ENCODE results near the gene SHE. TPM values are rescaled to one million over a fixed set of nuclear protein-coding genes. Genes with fewer than 3 reads are reported as not detected.

Gene SHE
- total and polyA plus RNA-seq, 10 of the 15 experiments (the other 5 are each of a cell fraction or from before 2014, with no cell fraction given), result under 0.01 to 0.05 (median 0.03) TPM; not detected in 3

DNA sequence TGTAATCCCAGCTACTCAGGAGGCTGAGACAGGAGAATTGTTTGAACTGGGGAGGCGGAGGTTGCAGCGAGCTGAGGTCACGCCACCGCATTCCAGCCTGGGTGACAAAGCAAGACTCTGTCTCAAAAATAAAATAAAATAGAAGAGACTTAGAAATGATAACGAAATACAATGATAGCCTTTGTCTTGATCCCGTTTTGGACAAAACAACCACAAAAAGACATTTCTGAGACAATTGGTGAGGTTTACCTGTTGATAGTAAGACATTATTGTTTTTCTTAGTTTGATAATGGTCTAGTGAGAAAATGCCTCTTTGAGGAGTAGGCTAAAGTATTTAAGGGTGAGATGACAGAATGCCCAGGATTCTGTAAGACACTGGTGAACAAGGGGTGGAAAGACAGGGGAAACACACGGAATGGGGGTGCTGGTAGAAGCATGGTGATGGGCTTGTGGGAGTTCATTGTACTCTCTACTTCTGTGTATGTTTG lies 11.9 kb upstream of the SHE start (continued):
- TF ChIP-seq, protein P1, sequence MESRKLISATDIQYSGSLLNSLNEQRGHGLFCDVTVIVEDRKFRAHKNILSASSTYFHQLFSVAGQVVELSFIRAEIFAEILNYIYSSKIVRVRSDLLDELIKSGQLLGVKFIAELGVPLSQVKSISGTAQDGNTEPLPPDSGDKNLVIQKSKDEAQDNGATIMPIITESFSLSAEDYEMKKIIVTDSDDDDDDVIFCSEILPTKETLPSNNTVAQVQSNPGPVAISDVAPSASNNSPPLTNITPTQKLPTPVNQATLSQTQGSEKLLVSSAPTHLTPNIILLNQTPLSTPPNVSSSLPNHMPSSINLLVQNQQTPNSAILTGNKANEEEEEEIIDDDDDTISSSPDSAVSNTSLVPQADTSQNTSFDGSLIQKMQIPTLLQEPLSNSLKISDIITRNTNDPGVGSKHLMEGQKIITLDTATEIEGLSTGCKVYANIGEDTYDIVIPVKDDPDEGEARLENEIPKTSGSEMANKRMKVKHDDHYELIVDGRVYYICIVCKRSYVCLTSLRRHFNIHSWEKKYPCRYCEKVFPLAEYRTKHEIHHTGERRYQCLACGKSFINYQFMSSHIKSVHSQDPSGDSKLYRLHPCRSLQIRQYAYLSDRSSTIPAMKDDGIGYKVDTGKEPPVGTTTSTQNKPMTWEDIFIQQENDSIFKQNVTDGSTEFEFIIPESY (IDR thresholded peaks at IDR 0.05), result no peak
- TF ChIP-seq, protein P2, sequence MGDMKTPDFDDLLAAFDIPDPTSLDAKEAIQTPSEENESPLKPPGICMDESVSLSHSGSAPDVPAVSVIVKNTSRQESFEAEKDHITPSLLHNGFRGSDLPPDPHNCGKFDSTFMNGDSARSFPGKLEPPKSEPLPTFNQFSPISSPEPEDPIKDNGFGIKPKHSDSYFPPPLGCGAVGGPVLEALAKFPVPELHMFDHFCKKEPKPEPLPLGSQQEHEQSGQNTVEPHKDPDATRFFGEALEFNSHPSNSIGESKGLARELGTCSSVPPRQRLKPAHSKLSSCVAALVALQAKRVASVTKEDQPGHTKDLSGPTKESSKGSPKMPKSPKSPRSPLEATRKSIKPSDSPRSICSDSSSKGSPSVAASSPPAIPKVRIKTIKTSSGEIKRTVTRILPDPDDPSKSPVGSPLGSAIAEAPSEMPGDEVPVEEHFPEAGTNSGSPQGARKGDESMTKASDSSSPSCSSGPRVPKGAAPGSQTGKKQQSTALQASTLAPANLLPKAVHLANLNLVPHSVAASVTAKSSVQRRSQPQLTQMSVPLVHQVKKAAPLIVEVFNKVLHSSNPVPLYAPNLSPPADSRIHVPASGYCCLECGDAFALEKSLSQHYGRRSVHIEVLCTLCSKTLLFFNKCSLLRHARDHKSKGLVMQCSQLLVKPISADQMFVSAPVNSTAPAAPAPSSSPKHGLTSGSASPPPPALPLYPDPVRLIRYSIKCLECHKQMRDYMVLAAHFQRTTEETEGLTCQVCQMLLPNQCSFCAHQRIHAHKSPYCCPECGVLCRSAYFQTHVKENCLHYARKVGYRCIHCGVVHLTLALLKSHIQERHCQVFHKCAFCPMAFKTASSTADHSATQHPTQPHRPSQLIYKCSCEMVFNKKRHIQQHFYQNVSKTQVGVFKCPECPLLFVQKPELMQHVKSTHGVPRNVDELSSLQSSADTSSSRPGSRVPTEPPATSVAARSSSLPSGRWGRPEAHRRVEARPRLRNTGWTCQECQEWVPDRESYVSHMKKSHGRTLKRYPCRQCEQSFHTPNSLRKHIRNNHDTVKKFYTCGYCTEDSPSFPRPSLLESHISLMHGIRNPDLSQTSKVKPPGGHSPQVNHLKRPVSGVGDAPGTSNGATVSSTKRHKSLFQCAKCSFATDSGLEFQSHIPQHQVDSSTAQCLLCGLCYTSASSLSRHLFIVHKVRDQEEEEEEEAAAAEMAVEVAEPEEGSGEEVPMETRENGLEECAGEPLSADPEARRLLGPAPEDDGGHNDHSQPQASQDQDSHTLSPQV (IDR thresholded peaks at IDR 0.05), result no peak
- no peak for TF ChIP-seq HDGF (IDR thresholded peaks at IDR 0.05)

DNA sequence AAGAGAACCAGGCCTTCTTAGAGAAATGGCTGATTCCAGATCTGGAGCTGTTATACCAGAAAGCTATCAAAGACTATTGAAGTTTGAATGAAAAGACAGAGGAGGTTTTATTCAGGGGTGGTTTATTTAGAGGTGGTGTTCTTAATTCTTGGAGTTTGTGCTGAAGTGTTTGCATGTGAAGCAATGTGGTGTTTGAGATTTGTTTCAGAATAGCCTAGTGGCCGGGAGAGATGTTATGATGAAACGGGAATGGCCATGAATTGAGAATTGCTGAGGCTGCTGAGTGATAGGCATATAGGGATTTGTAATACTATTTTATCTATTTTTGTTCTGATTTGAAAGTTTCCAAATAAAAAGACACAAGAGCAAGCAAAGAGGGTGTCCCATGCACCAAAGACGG lies 10.5 kb upstream of the SHE start:
- Histone ChIP-seq H3K36me3 (ENCODE audit: control insufficient read depth in 2 of 2, insufficient read depth in 2 of 2, low read length in 1 of 2) (no peaks in the 10 kb centered on the region), H3K4me3 (no peak overlapping the region), H3K27ac (ENCODE audit: control insufficient read depth, insufficient read depth) (no peak overlapping the region), H3K9ac (ENCODE audit: control insufficient read depth, insufficient read depth, low read length) (no peak overlapping the region), H3K27me3 (replicated peaks in 1 of 2; ENCODE audit: control insufficient read depth in 2 of 2, insufficient read depth in 2 of 2, low read length in 1 of 2) (peaks cover 3 to 4% of the 10 kb centered on the region in 2 experiments), H2AFZ (ENCODE audit: control insufficient read depth, low read depth, low read length) (no peak overlapping the region), H3K9me3 (replicated peaks; ENCODE audit: control insufficient read depth, insufficient read depth, low read length) (no peaks in the 10 kb centered on the region), H4K20me1 (ENCODE audit: control insufficient read depth, insufficient read depth) (no peaks in the 10 kb centered on the region), H3K79me2 (ENCODE audit: control insufficient read depth, insufficient read depth, low read length) (no peaks in the 10 kb centered on the region), H3K4me2 (ENCODE audit: control insufficient read depth, insufficient read depth) (no peak overlapping the region), H3K4me1 (ENCODE audit: control insufficient read depth, insufficient read depth, low read length) (no peaks in the 10 kb centered on the region)
- 45% methylated on average over 3 of the region's 3 CpGs for WGBS (ENCODE audit: insufficient coverage, insufficient replicate concordance, low lambda C conversion rate, missing lambda C conversion rate)
- ChIA-PET SMC1A (ENCODE audit: uncharacterized antibody, unreplicated experiment) (interaction anchor here (1.3 to 1.7 kb wide), 5 partner anchors 8 to 178 kb away, joined by 3 to 5 read pairs (median 4); no protein-coding TSS in a partner anchor), CTCF (interaction anchor here (0.6 to 0.9 kb wide), 2 partner anchors 23 to 436 kb away, joined by 3 read pairs; no protein-coding TSS in a partner anchor), POLR2A (no interaction called here), RAD21 (ENCODE audit: unreplicated experiment) (no interaction called here)
- no TSS peak for BruUV-seq (replicated peaks)
- TF ChIP-seq ZNF217 (IDR thresholded peaks at IDR 0.05) (no peak), JUNB (IDR thresholded peaks at IDR 0.05) (no peak), LARP7 (IDR thresholded peaks at IDR 0.05) (no peak), MTA3 (IDR thresholded peaks at IDR 0.05; ENCODE audit: borderline replicate concordance, low read length) (no peak), TCF12 (IDR thresholded peaks at IDR 0.05; ENCODE audit: low read depth, low read length) (no peak), TARDBP (IDR thresholded peaks at IDR 0.05; ENCODE audit: borderline replicate concordance) (no peak), RBBP5 (conservative IDR thresholded peaks at IDR 0.05) (no peak), YY1 (IDR thresholded peaks at IDR 0.05; ENCODE audit: low read depth, low read length) (no peak), SIX5 (IDR thresholded peaks at IDR 0.05; ENCODE audit: low read depth, low read length, severe bottlenecking) (no peak), TBL1XR1 (IDR thresholded peaks at IDR 0.05; ENCODE audit: low read depth, low read length) (no peak)
- TF ChIP-seq, protein P3, sequence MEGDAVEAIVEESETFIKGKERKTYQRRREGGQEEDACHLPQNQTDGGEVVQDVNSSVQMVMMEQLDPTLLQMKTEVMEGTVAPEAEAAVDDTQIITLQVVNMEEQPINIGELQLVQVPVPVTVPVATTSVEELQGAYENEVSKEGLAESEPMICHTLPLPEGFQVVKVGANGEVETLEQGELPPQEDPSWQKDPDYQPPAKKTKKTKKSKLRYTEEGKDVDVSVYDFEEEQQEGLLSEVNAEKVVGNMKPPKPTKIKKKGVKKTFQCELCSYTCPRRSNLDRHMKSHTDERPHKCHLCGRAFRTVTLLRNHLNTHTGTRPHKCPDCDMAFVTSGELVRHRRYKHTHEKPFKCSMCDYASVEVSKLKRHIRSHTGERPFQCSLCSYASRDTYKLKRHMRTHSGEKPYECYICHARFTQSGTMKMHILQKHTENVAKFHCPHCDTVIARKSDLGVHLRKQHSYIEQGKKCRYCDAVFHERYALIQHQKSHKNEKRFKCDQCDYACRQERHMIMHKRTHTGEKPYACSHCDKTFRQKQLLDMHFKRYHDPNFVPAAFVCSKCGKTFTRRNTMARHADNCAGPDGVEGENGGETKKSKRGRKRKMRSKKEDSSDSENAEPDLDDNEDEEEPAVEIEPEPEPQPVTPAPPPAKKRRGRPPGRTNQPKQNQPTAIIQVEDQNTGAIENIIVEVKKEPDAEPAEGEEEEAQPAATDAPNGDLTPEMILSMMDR (IDR thresholded peaks at IDR 0.05 in 2 of 3, conservative IDR thresholded peaks at IDR 0.05 in 1 of 3; ENCODE audit: control insufficient read depth in 2 of 3, extremely low read depth in 1 of 3, insufficient read depth in 1 of 3, low read depth in 3 of 3, low read length in 3 of 3), result no peak
- FAIRE-seq (no peak), DNase-seq (ENCODE audit: low read depth, low spot score) (no peak), ATAC-seq (no peak)
- intact Hi-C loops (cut with micrococcal nuclease; ENCODE audit: unreplicated experiment) (no loop called here), in situ Hi-C loops (cut with MboI) (no loop called here)

All from GM12878 (cell line).